ENCODE data around the gene NHP2.
"Not testable (repeated sequence)": the region's sequence is repeated elsewhere in the genome, so short reads cannot be mapped to it uniquely, and the experiment has no call there.

Gene NHP2

DNA sequence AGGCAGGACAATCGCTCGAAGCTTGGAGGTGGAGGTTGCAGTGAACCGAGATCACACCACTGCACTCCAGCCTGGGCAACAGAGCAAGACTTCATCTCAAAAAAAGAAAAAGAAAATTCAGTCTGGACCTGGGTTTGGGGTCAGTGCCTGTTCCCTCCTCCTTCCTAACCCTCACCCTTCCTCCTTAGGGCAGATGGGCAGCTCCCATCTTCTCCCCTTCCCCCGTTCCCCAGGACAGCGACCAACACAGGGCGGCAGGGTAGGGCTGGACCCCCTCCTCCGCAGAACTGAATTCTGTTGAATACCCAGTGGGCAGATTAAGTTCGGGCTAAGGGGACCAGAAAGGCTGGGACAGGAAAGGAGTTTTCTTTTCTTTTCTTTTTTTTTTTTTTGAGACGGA is 24.4 kb downstream of the NHP2 start:
- no peak for DNase-seq

DNA sequence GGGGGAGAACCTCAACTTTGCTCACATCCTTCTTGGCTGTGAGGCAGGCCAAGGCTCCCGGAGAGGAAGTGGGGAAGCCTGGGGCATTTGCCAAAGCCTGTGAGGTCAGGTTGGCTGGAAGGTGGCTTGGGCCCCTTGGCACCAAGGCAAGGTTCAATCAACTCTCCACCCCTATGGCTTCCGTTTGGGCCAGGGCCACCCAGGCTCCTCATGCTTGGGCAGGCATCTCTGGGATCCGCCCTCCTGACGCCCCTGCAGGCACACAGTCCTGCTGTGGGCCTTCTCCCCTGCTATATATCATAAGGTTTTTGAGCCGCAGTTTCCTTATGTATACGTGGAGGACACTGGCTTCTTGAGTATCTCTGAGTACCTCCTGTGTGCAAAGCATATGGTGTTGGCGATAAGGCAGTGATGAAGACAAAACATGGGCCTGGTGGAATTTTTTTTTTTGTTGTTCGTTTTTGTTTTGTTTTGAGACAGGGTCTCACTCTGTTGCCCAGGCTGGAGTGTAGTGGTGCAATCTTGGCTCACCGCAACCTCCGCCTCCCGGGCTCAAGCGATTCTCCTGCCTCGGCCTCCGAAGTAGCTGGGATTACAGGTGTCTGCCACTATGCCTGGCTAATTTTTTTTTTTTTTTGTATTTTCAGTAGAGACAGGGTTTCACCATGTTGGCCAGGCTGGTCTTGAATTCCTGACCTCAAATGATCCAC is 26.2 kb downstream of the NHP2 start:
- DNase-seq: not testable (repeated sequence)

DNA sequence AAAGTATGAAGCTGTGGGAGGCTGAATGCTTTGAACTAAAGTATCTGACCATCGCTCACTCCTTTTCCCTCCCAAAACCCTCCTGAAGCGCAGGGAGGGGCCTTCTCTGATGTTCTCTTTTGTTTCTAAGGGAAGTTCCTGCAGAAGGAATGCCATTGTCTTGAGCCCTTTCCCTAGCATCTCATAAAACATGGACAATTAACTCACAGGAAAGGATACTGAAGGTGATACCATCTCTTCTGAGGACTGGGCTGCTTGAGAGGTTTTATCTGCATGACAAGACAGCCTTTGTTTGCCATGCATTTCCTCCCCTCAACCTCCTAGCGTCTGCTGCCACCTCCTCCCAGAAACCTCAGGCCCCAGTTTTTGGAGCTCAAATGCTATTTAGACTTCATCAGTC is 27.1 kb downstream of the NHP2 start:
- no peak for DNase-seq

DNA sequence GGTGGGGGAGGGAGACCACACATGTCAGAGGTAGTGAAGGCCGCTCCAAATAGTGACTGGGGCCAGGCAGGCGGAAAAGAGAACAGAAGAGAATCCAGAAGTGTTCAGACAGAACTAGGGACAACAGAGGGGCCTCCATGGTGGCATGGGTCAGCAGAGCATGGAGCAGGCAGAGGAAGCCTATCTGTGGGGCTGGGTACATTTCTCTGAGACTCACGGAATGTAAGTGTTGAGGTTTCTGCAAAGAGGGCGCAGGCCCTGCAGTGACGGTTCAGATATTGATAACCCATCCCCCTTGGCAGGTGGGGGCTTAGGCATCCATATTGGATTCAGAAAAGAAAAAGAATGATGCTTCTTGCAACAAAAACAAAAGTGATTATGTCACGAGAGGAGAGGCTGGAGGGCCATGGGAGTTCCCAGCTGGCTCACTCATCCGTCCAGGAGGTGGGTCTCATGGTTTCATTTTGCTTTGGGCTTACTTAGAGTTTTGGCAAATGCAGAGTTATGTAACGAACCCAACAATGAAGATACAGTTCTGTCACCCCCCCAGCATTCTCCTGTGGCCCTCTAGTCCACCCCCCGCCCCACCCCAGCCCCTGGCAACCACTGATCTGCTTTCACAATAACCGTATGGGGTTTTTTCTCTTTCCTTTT is 28.3 kb downstream of the NHP2 start:
- DNase-seq: no peak

DNA sequence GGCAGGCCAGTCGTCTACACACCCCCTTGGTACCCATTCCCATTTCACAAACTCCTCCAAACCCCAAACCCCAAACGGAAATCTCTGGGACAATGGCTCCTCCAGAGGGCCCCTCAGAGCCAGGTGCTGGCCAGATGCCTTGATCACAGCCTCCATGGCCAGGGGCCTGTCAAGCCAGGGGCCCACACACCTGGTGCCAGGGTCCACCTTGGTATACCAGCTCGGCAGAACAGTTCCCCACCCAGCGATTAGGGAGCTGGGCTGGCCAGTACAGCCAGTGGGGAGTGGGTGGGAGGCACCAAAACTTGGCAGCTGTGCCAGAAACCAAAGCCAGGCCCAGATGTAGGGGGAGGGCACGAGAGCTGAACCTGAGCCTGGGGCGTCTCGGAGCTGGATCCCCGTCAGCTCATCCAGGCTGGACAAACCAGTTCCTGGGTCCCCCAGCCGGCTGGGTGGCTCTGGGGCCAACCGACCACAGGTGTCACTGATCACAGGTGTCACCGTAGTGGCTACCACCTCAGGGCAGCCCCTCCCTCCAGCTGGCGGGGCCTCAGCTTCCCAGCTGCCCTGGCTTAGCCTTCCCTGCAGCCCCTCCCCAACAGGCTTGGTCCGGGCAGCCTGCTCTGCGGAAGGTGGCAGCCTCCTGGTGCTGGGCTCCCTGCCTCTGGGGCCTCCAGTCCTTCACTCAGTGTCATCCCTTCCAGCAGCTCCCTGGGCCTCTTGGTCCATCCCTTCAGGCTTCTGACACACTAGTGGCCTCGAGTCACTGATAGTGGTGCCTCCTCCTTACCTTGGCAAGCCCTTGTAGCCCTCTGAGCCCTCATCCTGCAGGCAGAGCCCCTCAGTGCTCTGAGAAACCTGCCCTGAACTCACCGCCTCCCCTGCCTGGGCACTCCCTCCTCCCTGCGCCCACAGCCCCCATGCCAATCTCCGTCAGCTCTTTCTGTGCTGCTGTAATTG is 29.4 kb downstream of the NHP2 start:
- no peak for DNase-seq

DNA sequence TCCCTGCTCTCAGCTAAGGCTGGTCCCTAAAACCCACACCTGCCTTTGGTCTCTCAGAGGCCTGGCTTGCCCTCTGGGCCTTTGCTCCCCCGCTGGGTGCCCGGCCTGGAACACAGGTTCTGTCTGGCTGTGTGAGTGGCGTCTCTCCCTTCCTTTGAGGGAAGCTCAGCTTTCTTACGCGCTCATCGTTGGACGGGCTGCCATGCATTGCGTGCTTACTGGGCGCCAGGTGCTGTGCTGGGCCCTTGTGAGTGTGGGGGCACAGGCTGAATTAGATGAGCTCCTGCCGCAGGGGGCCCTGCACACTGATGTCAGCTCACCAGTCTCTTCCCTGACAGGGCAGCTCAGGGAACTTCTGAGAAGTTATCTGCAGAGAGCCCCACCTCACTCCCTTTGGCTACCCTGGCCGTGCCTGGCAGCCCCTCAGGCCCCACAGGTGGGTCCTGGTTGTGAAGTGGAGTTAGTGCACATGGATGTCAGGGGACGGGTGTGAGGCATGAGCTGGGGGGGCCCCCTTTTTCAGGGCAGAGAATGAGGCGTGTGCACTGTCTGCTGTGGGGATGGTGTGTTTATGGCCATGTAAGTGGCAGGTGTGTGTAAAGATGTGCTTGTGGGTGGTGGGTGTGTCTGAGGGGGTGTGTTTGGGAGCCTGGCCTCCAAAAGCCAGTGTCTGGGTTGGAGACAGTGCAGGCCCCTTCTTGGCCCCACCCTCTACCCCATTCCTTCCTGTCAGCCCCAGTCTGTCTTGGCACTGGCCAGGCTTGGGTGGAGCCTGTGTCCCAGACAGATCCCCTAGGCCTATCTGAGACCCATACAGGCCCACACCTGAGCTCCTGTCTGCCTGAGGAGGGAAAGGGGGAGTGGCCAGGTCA is 30.4 kb downstream of the NHP2 start:
- no peak for DNase-seq

DNA sequence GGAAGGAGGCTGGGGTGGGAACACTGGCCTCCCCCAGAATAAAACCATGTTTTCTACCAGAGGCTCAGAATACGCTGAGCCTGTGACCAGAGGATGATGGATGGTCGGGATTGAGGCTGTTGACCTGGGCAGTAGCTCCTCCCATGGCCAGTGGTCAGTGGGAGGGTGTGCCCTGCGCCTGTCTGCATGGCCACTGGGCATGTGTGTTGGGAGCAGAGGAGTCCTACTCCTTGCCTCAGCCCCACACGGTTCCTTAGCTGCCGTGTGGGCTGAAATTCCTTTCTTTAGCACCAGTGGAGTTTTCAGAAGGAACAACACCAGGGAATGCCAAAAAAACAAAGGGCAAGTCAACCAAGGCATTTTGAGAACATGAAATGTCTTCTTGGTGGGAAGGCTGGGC is 31.3 kb downstream of the NHP2 start:
- no peak for DNase-seq

DNA sequence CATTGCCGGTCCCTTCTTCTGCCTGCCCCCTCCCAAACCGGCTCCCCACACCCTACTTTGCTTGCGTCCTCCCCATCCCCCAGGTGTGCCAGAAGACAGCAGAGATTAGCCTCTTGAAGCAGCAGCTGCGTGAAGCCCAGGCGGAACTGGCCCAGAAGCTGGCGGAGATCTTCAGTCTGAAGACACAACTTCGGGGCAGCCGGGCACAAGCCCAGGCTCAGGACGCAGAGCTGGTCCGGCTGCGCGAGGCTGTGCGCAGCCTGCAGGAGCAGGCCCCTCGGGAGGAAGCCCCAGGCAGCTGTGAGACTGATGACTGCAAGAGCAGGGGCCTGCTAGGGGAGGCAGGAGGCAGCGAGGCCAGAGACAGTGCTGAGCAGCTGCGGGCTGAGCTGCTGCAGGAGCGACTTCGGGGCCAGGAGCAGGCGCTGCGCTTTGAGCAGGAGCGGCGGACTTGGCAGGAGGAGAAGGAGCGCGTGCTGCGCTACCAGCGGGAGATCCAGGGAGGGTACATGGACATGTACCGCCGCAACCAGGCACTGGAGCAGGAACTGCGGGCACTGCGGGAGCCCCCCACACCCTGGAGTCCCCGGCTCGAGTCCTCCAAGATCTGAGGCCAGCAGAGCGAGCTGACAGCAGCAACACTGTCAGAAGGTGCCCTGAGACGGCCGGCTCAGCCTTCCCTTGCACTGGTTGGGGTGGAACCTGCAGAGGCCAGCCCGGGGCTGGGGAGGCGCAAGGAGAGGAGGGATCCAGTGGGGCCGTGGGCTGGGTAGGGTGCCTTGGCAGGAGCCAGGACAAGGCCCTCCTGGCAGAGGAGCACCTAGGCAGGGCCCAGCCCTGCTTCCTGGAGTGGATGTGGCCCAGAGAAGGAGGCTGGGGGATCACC is 32.1 kb downstream of the NHP2 start:
- no peak for DNase-seq

DNA sequence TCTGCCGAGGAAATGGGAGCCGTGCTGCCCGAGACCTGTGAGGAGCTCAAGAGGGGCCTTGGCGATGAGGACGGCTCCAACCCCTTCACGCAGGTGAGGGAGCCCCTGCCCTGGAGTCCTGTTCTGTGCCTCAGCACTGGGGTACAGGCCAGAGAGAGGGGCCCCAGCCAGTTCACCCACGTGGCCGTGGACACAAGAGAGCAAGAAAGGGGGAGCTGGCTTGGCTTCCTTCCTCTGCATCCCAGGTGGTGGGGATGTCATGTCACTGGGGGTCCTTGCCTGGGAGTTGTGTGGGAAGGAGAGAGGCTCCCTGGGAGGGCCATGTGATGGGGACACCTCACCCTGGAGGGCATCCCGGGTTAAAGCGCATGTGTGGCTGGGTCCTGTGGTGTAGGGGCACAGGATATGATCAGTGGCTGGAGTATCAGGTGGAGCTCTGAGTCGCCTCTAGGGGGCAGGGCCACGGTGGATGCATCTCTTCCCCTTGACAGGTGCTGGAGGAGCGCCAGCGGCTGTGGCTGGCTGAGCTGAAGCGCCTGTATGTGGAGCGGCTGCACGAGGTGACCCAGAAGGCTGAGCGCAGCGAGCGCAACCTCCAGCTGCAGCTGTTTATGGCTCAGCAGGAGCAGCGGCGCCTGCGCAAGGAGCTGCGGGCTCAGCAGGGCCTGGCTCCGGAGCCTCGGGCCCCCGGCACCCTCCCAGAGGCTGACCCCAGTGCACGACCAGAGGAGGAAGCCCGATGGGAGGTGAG is 32.9 kb downstream of the NHP2 start:
- DNase-seq: peak; percentile 53

DNA sequence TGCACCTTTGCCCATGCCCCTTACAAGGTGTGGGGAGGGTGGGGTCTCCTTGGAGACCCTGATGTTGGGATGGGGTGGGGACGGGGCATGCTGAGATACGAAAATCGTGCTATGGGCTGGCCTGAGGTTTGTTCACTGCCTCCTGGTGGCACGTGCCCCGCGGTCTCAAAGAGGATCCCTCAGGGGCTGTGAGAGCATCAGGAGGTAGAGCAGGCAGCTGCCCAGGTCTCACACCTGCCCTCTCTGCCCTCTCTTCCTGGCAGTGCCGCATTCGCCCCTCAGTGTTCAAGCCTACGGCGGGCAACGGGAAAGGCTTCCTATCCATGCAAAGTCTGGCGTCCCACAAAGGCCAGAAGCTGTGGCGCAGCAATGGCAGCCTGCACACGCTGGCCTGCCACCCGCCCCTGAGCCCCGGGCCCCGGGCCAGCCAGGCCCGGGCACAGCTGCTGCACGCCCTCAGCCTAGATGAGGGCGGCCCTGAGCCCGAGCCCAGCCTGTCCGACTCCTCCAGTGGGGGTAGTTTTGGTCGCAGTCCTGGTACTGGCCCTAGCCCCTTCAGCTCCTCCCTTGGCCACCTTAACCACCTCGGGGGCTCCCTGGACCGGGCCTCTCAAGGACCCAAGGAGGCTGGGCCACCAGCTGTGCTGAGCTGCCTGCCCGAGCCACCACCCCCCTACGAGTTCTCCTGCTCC is 33.6 kb downstream of the NHP2 start:
- no peak for DNase-seq

DNA sequence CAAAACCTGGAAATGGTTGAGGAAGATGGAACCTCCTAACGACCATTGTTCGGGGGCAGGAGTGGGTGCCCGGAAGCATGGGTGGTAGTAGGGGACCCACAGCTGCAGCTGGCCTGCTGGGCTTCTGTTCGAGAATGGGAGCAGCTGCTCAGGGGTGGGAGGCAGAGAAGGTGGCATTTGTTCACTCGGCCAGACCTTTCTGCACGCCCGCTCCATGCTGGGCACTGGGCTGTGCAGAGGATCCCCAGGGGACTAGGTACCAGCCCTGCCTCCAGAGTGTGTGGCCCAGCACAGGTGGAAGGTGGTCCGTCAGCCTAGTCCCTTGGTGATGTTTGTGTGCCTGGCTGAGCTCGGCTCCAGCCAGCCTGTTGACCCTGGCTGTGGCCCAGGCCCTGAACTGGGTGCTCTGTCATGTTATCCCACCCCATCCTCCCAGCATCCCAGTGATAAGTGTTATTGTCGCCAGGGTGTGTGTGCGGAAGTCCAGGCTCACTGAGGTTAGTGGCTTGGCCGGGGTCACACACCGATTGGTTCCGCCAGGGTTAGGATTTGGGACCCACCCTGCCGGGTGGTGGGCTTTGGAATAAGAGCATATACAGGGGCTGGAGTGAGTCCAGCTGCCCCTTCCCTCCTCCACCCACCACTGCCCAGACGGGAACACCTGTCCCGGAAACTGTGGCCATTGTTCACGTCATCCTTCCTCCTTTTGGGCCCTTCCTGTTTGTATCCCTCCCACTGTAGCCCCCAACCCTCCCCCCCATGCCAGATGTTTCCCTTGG is 35.6 kb downstream of the NHP2 start:
- no peak for DNase-seq

DNA sequence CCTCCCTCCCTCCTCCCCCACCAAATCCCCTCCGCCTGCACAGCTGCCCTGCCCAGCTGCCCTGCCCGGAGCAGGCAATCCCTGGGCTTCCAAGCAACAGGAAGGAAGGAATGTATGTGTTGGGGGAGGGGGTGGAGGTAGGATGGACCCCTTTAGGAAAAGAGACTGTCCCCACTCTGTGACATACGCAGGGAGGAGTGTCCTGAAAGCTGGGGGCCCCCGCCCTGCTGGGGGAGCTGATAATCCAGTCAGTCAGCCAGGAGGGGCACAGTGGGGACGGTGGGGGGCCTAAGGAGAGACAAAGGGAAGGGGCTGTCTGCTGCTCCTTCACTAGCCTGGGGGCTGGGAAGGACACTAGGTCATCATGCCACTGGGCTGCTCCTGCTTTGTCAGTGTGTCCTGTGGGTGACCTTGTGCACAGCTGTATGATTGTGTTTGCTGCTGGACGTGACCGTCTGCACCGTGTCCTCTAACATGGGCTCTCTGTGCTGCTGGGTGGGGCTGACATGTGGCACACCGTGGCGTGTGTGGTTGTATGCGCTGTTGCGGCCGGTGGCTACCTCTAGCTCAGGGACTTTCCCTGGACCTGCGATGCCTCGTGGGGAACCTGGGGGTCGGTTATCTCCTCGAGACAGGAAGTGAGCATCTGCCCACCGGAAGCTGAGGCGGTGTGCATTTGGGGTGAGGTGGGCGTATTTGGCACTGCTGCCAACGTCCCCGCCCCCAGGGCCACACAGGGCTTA is 37.4 kb downstream of the NHP2 start:
- DNase-seq: no peak

DNA sequence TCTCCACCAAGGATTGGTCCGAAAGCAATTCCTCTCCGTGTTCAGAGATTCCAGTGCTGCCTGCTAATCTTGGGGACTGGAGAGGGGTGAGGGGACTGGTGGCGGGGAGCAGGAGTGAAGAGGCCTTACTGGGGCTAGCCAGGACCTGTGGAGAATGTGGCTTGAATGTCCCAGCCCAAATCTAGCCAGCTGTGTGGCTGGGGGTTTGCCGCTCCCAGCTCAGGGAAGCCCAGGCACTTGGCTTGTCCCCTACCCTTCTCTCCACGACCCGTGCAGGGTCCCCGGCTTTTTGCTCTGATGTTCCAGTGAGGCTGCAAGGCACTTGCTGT is 37.9 kb downstream of the NHP2 start:
- no peak for DNase-seq

DNA sequence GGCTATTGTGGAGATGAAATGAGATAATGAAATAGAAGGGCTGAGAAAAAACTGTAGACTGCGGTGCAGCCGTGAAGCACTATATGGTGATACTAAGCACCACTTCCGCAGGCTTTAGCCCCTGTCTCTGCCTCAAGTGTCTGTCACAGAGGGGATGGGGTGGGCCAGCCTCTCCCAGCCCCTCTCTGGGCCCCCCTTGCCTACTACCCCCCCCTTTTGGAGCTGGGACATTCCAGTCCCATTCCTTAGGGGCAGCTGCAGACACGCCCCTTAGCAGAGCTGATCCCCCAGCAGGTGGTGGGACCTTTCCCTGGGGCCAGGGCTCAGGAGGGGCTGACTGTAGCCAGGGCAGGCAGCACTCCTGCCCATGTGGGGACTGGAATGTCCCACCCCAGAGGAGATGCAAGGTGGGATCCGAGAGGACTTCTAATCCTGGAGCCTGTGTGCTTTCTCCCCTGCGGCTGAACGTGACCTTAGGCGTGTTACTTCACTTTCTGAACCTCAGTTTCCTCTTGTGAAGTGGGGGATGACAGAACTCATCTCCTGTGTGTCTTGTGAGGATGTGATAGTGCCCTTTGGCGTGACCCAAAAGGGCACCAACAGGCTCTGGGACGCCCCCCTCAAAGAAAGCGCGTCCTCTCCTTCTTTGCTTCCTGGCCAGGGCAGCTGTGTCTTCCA is 38.4 kb downstream of the NHP2 start:
- DNase-seq: no peak

DNA sequence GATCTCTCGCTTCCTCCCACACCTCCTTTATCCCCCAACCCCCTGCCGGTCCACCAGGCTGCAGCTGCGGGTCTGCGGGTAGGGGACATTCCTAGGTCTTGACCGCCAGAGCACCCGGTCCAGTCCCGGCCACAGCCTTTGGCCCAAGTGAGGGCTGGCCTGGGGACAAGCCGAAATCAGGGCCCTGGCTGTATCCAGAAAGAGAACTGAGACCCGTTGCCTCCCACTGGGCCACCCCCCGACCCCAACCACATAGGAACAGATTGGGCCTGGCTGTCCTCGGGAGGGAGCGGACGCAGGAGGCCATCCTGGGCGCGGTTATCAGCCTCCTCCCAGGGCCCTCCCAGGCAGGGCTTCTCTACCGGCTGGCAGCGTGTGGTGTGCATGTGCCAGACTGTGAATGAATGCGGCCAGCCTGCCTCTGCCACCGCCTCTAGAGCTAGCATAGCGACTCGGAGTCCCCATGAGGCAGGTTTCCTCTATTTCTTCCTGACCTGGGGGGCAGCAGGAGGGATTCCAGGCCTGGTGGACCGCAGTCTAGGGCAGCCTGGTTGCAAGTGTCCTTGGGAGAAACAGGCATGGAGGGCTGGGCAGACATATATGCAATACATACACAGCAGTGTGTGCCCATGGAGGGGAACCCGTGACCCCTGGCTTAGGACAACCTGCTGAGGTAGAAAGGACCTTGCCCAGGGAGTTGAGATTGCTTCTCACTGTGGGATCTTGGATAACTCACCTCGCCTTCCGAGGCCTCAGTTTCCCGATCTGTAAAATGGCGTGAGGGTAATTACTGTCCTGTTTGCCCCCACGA is 39.2 kb downstream of the NHP2 start:
- DNase-seq: no peak

DNA sequence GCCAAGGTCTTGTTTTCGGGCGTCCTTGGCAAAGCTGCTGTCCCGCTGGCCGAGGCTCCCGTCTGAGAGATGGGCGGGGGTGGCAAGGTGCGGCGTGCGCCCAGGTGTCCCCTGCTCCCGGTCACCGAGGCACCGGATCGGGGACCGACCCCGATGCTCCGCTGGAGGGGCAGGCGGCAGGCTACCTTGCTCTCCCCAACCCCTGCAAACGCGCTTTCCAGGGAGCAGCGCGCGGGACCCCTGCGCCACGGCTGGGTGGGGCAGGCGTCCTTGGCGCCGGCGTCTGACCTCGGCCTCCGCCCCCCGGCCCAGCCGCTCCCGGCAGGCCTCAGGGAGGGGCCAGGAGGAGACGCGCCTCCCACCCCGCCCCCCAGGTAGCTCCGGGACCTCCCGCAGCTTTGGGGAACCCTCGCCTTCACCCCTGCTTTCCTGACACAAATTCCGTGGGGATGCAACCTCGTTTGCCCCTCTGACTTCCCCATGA is 39.8 kb downstream of the NHP2 start:
- DNase-seq: no peak

DNA sequence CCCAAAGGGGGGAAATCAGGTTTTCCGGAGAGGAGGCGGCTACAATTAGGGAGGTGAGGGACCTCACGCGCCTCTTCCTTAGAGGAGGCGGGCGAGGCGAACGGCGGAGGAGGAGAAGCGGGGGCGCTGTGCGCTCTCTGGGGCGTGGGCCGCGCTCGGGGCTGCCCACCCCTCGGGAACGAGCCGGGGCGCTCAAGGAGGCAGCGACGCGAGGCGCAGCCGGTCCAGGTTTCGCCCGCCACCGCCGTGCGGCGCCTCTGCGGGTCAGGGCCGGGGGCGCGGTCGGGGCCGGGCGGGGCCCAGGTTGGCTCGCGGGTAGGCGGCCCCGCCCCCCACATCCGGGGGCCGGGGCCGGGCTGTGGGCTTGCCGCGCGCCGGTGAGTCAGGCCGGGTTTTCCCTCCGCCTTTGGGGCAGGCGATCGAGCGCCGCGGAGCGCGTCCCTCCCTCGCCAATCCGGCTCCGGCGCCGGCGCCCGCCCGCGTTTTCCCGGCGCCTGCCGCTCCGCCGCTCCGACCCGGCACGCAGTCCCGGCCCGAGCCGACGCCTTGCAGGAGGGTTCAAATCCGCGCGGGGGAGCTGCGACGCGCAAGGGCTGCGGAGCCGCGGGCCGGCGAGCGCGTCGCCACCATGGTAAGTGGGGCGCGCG is 40.4 kb downstream of the NHP2 start, which contains the start of gene N4BP3:
Gene N4BP3 (plus strand): TSS at position 392 of the 647 bp plus-strand sequence. CDS start 6,052 bp downstream, outside the sequence.
- DNase-seq: no peak
